Panc1 (cell line): ENCODE data around the gene PIERCE2.

Experiments used
- SIN3A ChIP-seq: IDR thresholded peaks from 2 replicates; pipeline ENCODE4 v1.6.1; 2012; ENCODE audit warnings: low read depth, mild to moderate bottlenecking, low read length, moderate library complexity, borderline replicate concordance; ENCODE audit not compliant: insufficient read depth
- TF ChIP-seq, protein P1 (sequence below): fragments of 450-650 bp; IDR thresholded peaks from 2 replicates; pipeline ENCODE4 v1.5.1; 2017; ENCODE audit warnings: mild to moderate bottlenecking

DNA sequence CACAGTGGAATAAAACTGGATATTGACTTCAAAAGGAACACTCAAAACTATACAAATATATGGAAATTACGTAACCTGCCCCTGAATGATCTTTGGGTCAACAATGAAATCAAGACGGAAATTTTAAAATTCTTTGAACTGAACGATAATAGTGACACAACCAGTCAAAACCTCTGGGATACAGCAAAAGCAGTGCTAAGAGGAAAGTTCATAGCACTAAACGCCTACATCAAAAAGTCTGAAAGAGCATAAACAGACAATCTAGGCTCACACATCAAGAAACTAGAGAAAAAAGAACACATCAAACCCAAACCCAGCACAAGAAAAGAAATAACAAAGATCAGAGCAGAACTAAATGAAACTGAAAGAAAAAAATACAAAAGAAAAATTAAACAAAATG lies 53.2 kb downstream of the PIERCE2 start:
- TF ChIP-seq, protein P1, sequence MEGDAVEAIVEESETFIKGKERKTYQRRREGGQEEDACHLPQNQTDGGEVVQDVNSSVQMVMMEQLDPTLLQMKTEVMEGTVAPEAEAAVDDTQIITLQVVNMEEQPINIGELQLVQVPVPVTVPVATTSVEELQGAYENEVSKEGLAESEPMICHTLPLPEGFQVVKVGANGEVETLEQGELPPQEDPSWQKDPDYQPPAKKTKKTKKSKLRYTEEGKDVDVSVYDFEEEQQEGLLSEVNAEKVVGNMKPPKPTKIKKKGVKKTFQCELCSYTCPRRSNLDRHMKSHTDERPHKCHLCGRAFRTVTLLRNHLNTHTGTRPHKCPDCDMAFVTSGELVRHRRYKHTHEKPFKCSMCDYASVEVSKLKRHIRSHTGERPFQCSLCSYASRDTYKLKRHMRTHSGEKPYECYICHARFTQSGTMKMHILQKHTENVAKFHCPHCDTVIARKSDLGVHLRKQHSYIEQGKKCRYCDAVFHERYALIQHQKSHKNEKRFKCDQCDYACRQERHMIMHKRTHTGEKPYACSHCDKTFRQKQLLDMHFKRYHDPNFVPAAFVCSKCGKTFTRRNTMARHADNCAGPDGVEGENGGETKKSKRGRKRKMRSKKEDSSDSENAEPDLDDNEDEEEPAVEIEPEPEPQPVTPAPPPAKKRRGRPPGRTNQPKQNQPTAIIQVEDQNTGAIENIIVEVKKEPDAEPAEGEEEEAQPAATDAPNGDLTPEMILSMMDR: no peak
- TF ChIP-seq SIN3A: no peak
